ENCODE results near the gene FAM118A.
"Not testable (repeated sequence)": the region's sequence is repeated elsewhere in the genome, so short reads cannot be mapped to it uniquely, and the experiment has no call there.

The FAM118A gene

DNA sequence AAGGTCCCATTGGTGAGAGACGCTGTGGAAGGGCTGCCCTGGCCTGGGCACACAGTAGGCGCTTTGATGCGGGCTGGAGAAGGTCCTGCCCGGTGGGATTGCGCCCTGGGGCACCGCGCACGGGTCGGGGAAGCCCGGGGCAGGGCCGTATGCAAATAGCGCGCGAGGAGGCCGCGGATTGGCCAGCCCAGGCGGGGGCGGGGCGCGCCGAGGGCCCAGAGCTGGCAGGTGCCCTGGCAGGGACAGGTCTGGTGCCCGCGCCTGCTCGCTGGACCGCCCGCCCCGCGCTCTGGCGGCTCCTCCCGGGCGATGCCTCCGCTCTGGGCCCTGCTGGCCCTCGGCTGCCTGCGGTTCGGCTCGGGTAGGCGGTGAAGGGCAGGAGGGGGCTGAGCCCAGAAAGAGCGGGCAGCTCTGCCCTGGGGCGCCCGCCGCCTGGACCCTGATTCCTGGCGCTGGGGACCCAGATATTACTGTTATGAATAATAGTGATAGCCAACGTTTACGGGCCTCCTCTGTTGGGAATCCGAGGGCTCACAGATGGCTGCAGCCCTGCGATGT lies 24.9 kb upstream of the FAM118A start, which contains the start of gene UPK3A:
TSS of gene UPK3A (plus strand) at position 245 of the 558 bp plus-strand sequence. CDS start at position 310, 65 bp downstream.
- DNase-seq: no peak

GRCh38 chr22:45285263-45286058 lies 24.3 kb upstream of the FAM118A start:
- DNase-seq: no peak

GRCh38 chr22:45286854-45287551 lies 22.7 kb upstream of the FAM118A start:
- no peak for DNase-seq

- no peak for DNase-seq
Measured at GRCh38 chr22:45290410-45290936, 19.3 kb upstream of the FAM118A start.

DNA sequence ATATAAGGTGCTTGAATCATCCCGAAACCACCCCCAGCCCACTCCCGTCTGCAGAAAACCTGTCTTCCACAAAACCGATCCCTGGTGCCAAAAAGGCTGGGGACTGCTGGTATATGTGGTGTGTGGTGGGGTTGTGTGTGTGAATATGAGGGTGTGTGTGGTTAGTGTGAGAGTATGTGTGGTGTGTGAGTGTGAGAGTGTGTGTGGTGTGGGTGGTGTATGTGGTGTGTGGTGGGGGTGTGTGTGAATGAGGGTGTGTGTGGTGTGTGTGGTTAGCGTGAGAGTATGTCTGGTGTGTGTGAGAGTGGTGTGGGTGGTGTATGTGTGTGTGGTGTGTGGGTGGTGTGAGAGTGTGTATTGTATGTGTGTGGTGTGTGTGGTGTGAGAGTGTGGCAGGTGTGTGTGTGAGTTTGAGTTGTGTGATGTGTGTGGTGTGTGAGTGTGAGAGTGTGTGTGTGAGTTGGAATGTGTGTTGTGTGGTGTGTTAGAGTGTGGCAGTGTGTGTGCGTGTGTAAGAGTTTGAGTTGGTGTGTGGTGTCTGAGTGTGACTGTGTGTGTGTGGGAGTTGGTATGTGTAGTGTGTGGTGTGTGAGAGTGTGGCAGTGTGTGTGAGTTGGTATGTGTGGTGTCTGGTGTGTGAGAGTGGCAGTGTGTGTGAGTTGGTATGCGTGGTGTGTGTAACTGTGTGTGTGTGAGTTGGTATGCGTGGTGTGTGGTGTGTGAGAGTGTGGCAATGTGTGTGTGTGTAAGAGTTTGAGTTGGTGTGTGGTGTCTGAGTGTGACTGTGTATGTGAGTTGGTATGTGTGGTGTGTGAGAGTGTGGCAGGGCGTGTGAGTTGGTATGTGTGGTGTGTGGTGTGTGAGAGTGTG lies 18.4 kb upstream of the FAM118A start:
- DNase-seq: no peak

GRCh38 chr22:45291931-45292290 lies 17.8 kb upstream of the FAM118A start:
- no peak for DNase-seq

DNA sequence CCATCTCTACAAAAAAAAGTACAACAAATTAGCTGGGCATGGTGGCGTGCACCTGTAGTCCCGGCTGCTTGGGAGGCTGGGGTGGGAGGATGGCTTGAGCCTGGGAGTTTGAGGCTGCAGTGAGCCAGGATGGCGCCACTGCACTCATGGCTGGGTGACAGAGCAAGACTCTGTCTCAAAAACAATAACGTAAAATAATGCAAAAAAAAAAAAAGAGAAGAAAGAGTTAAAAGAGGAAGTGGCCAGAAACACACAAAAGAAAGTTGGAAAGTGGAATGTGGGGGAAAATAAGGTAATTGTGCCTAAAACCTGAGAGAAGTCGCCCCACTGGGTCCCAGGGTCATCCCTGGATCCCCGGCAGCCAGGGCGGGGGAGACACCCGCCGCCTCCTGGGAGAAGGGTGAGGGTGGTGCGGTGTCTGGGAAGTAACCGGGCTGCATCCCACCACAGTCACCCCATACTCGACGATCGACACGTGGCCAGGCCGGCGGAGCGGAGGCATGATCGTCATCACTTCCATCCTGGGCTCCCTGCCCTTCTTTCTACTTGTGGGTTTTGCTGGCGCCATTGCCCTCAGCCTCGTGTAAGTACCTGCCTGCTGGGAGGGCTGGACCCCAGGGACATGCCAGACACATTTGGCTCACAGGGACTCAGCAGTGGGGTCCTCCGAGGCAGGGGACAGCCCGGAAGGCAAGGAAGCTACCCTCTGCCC lies 16.8 kb upstream of the FAM118A start:
- DNase-seq: no peak

- DNase-seq: no peak
Measured at GRCh38 chr22:45294030-45294429, 15.7 kb upstream of the FAM118A start.

- not testable (repeated sequence) for DNase-seq
Measured at GRCh38 chr22:45295004-45295403, 14.7 kb upstream of the FAM118A start.

DNA sequence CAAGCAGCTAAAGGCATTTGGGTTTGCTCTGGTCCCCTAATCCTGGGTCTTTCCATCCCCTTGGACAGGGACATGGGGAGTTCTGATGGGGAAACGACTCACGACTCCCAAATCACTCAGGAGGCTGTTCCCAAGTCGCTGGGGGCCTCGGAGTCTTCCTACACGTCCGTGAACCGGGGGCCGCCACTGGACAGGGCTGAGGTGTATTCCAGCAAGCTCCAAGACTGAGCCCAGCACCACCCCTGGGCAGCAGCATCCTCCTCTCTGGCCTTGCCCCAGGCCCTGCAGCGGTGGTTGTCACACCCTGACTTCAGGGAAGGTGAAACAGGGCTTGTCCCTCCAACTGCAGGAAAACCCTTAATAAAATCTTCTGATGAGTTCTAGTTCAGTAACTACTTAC lies 14.2 kb upstream of the FAM118A start:
- no peak for DNase-seq

DNA sequence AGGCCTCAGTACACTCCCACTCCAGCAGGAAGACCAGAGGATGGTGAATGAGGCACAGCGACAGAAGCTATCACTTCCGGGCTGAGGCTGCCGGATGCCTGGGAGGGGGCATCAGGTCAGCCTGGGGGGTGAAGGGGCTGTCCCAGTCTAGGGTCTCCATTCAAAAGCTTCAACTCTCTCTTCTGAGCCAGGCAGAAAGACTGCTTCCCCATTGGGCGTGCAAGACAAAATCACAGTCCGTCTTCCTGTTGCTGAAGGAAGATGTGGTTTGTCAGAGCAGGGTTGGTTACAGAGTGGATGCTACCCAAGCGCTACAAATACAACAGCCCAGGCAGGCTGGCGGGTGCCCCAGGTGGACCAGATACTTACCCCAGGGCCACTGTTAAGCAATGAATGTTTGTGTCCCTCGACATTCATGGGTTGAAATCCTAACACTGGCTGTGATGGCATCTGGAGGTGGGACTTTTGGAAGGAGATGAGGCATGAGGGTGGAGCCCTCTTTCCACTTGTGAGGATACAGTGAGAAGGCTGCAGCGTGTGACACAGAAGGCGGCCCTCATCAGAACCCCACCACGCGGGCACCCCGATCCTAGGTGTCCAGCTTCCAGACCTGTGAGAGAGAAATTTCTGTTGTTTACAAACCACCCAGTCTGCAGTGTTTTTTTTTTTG lies 13.0 kb upstream of the FAM118A start:
- DNase-seq: no peak

DNA sequence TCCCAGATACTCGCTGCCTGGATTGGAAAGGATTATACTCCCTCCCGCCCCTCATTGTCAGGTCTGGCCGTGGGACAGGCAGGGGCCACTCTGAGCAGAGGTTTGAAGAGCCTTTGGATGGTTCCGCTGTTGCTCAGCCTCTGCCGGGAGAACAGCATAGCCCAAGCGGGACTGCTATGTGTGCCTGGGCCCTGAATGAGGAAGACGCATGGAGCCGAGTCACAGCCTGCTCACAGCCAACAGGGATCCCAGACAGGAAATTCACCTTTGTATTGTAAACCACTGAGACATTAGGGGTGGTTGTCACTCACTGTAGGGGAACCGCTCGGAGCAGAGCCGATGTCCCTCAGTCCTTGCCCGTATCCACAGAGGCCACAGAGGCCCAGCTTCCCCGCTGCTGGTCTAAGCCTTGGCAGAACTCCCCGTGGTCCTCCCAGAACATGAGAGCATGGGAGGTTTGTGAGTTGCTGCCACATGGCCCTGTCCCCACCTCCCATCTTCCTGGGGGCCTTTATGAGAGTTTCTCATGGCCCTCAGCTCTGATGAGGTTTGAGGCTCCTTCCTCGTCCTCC lies 10.7 kb upstream of the FAM118A start:
- DNase-seq: no peak

- DNase-seq: no peak
Measured at GRCh38 chr22:45302751-45303150, 7.0 kb upstream of the FAM118A start.

- DNase-seq: no peak
Measured at GRCh38 chr22:45303181-45303580, 6.6 kb upstream of the FAM118A start.

DNA sequence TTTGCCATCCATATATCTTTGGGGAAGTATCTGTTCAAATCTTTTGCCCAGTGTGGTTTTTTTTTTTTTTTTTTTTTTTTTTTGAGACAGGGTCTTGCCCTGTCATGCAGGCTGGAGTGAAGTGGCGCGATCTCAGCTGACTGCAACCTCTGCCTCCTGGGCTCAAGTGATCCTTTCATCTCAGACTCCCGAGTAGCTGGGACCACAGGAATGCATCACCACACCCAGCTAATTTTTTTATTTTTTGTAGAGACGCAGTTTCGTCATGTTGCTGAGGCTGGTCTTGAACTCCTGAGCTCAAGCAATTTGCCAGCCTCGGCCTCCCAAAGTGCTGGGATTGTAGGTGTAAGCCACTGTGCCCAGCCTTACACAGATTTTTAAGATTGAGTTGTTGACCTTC lies 4.8 kb upstream of the FAM118A start:
- no peak for DNase-seq

DNA sequence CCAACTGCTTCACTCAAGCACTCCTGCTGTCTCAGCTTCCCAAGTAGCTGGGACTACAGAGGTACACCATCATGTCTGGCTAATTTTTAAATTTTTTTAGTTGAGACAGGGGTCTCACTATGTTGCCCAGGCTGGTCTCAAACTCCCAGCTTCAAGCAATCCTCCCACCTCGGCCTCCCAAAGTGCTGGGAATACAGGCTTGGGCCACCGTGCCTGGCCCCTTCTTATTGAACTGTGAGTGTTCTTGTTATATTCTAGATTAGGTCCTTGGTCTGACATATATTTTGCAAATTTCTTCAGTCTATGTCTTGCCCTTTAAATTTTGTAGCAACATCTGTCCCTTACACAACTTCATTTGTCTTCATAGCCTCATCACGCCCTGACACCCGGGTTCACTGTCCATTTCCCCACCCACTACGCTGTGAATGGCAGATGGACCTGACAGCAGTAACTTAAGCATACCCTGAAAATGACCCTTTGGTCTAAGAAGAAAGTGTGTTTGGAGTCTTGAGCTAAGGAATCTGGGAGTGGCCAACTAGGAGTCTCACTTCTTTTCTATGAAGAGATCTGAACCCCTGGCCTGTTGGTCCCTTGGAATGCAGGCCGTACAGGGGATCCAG lies 4.2 kb upstream of the FAM118A start:
- no peak for DNase-seq

DNA sequence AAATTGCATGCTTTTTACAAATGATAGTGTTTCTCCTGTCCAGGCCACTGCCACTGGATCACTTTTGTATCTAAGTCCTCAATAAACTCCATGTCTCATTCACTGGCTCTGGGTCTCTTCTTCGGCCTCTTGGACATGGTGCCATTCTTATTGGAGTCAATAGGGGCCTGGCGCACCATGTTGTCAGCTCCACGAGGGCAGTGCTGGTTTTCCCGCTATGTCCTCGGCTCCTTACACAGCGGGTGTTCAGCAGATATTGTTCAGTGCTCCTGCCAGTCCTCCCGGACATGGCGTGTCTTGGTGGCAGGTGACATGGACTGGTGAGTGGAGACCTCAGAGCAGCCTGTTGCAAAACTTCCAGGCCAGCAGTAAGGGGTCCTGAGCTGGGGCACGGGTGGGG lies 3.6 kb upstream of the FAM118A start:
- DNase-seq: no peak

DNA sequence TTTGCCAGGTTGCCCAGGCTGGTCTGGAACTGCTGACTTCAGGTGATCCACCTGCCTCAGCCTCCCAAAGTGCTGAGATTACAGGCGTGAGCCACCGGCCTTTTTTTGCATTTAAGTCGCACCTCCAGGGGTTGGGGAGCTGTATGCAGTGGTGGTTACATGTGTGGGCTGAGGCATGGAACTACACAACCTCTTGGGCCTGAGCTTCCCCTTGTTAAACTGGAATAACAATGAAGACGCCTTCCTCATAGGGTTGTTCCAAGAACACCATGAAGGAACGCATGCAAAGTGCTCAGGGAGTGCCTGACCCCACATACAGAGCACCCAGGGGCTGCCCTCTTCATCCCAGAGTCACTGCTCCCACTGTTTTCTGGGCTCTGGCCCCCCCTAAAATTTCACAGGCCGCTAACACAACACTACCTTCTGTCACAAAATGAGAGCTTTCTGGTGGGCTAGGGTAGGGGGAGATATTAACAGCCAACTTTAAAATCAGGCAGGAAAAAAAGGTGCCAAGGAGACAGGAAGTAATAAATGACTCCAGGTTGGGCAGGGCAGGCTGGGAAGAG lies 1.3 kb upstream of the FAM118A start:
- DNase-seq: no peak

DNA sequence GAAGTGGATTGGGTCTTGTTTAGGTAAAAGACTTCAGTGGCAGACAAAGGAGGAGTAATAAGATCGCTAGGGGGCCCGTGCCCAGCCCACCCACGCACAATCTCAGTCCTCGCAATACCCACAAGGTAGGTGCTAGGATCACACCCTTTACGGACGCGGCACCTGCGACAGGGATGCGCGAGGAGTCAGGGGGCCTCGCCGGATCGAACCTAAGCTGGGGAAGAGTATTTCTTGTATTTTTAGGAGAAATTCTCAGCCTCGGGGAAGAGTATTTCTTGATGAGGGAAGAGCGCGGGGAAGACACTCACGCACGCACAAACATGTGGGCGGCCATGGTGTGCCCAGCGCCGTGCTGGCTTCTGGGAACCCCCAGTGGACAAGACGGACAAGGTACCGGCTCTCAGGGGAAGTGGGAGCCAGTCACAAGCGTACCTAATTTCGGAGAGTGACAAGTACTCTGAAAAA lies 745 bp upstream of the FAM118A start:
- no peak for DNase-seq

GRCh38 chr22:45310331-45310976 lies 720 bp downstream of the FAM118A start:
- no peak for DNase-seq
